GM12873 (cell line): Measurements from ENCODE around the gene RPP25L.

Experiments used
- CTCF ChIP-seq: IDR thresholded peaks from 2 replicates; pipeline ENCODE4 v1.5.1; 2012; ENCODE audit warnings: low read depth, mild to moderate bottlenecking, moderate library complexity, low read length, control low read depth; ENCODE audit not compliant: insufficient read depth; ENCODE audit errors: missing control alignments

The RPP25L gene

GRCh38 chr9:34585946-34586669 is 25.8 kb downstream of the RPP25L start:
- no peak for TF ChIP-seq CTCF

GRCh38 chr9:34584970-34585369 is 26.9 kb downstream of the RPP25L start:
- TF ChIP-seq CTCF: no peak

- TF ChIP-seq CTCF: no peak
Measured at GRCh38 chr9:34582787-34583186, 29.1 kb downstream of the RPP25L start.

GRCh38 chr9:34581318-34581717 is 30.6 kb downstream of the RPP25L start:
- no peak for TF ChIP-seq CTCF

GRCh38 chr9:34580358-34580757 is 31.5 kb downstream of the RPP25L start:
- TF ChIP-seq CTCF: no peak

GRCh38 chr9:34579808-34580163 is 32.1 kb downstream of the RPP25L start:
- no peak for TF ChIP-seq CTCF

- no peak for TF ChIP-seq CTCF
Measured at GRCh38 chr9:34579104-34579807, 32.6 kb downstream of the RPP25L start.
